GM10266 (cell line): ENCODE results near the gene KIAA0319L.
A peak's percentile ranks its signal among the peaks of the same experiment; 100 is the strongest.
"Not testable (repeated sequence)": the region's sequence is repeated elsewhere in the genome, so short reads cannot be mapped to it uniquely, and the experiment has no call there.

Source experiments
- DNase-seq: peaks from one replicate; pipeline ENCODE4 v3.0.0; 2012; ENCODE audit errors: extremely low spot score
- CTCF ChIP-seq: IDR thresholded peaks from 2 replicates; pipeline ENCODE4 v1.5.1; 2012; ENCODE audit warnings: mild to moderate bottlenecking, low read depth; ENCODE audit not compliant: control insufficient read depth, insufficient read depth; ENCODE audit errors: missing control alignments

Gene KIAA0319L

GRCh38 chr1:35580949-35581388 lies 23.8 kb upstream of the KIAA0319L start:
- no peak for TF ChIP-seq CTCF
- DNase-seq, result no peak

- peak; percentile 77 for DNase-seq
- TF ChIP-seq CTCF, result no peak
These were observed 20.1 kb upstream of the KIAA0319L start for GRCh38 chr1:35577071-35577998.

- not testable (repeated sequence) for DNase-seq
These were observed 19.5 kb upstream of the KIAA0319L start for GRCh38 chr1:35576766-35577070.

- no peak for TF ChIP-seq CTCF
- no peak for DNase-seq
These were observed 19.0 kb upstream of the KIAA0319L start for GRCh38 chr1:35576061-35576765.

- no peak for TF ChIP-seq CTCF
- no peak for DNase-seq
These were observed 18.3 kb upstream of the KIAA0319L start for GRCh38 chr1:35575416-35575958.

- DNase-seq, result no peak
- TF ChIP-seq CTCF, result no peak
These were observed 17.6 kb upstream of the KIAA0319L start for GRCh38 chr1:35574655-35575415.

GRCh38 chr1:35574125-35574654 lies 17.0 kb upstream of the KIAA0319L start:
- no peak for DNase-seq
- TF ChIP-seq CTCF, result no peak
